GM19468 (cell line): Measurements from ENCODE around the gene CEP295NL.
"Not testable (repeated sequence)": the region's sequence is repeated elsewhere in the genome, so short reads cannot be mapped to it uniquely, and the experiment has no call there.

Experiments used
- ATAC-seq: cut with Tn5 transposase; IDR thresholded peaks from one replicate; pipeline ENCODE4 v1.9.1; 2021; ENCODE audit warnings: mild to moderate bottlenecking, moderate library complexity, moderate number of reproducible peaks; ENCODE audit not compliant: unreplicated experiment; ENCODE audit errors: extremely low read depth

CEP295NL gene

DNA sequence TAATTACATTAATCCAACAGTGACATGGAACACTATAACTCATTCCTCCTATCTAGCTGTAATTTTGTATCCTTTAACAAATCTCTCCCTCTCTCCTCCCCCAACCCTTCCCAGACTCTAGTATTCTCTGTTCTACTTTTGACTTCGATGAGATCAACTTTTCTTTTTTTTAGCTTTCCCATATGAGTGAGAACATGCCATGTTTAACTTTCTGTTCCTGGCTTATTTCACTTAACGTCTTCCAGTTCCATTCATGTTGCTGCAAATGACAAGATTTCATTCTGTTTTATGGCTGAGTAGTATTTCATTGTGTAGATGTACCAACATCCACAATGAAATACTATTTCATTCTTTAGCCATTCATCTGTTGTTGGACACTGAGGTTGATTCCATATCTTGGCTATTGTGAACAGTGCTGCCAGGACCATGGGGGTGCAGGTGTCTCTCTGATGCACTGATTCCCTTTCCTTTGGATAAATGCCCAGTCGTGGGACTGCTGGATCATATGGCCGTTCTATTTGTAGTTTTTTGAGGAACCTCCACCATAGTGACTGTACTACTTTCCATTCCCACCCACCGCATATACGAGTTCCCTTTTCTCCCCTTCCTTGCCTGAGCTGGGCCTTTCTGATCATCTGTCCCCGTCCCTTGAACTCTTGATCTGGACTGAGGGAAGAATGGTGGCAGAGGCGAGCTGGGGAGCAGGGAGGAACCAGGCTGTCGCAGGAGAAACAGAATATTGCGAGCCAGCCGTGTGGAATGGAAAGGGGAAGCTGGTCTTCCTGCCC is 7.7 kb upstream of the CEP295NL start:
- no peak for ATAC-seq

- ATAC-seq = no peak
These were observed 5.4 kb upstream of the CEP295NL start for GRCh38 chr17:78908426-78908825.

- no peak for ATAC-seq
These were observed 2.5 kb upstream of the CEP295NL start for GRCh38 chr17:78905541-78905940.

DNA sequence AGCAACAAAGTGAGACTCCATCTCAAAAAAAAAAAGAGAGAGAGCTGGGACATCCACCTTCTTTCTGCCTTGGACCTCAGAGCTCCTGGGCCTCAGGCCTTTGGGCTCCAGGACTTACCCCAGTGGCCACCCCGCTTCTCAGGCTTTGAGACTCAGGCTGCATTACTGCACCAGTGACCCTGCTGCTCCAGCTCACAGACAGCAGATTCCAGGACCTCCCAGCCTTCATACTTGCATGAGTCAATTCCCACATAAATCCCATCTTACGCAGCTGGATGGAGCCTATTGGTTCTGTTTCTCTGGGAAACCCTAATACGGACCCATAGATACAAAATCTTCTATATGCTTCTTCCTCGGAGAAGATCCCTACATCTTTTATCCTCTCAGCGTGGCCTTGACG is 2.1 kb upstream of the CEP295NL start:
- ATAC-seq = no peak

DNA sequence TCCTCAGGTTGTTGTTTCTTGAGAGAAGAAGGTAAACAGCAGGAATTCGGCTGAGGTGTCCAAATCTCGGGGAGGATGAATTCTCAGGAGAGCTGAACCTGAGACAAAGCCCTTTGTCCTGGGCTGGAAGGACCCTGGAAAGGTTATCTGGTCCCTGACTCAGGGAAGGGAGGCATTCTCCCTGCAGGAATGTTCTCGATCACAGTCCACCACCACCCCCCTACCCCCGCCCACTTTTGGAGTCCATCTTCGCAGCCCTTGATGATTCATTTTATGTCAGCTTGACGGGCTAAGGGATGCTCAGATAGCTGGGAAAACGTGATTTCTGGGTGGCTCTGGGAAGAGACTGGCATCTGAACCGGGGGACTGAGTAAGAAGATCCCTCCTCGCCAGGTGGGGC is 1.4 kb upstream of the CEP295NL start:
- ATAC-seq = no peak

GRCh38 chr17:78902231-78902630 is 770 bp downstream of the CEP295NL start:
- ATAC-seq = not testable (repeated sequence)

- no peak for ATAC-seq
These were observed 1.2 kb downstream of the CEP295NL start for GRCh38 chr17:78901806-78902205.

DNA sequence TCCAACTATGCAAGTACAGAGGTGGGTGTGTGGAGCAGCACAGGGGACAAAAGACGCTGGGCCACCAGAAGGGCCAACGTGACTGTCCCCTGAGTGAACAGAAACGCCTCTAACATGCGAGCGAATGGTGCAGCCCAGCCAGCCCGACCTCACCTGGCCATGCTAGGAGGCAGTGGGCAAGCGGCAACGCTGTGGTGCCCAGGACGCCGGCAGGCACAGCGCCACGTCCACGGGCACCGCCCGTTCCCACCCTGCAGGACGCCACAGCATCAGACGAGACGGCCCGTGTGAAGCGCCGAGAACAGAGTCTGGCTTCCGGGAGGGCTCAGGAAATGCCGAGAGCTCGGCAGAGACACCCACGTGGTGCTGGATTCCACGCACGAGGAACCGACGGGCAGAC is 2.2 kb downstream of the CEP295NL start:
- no peak for ATAC-seq

- no peak for ATAC-seq
These were observed 3.4 kb downstream of the CEP295NL start for GRCh38 chr17:78899361-78900260.

GRCh38 chr17:78898947-78899346 is 4.1 kb downstream of the CEP295NL start:
- no peak for ATAC-seq

- no peak for ATAC-seq
These were observed 4.7 kb downstream of the CEP295NL start for GRCh38 chr17:78898075-78898836.

DNA sequence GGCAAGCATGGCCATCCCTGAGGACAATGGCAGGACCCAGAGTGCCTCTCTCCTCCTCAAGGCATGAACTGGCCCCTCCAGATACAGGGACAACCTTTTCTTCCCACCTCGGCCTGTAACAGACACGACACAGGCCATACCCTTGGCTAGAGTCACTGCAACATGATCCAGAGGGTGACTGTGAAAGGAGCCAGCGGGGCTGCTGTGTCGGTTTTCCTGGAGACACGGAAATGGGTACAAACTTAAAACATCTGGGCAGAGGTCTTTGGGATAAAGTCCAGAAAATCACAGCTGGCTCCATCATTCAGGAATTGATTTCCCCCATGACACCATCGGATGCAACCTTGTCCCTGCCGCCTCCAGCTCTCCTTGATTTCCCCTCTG is 5.3 kb downstream of the CEP295NL start:
- no peak for ATAC-seq

- no peak for ATAC-seq
These were observed 6.0 kb downstream of the CEP295NL start for GRCh38 chr17:78896834-78897663.

DNA sequence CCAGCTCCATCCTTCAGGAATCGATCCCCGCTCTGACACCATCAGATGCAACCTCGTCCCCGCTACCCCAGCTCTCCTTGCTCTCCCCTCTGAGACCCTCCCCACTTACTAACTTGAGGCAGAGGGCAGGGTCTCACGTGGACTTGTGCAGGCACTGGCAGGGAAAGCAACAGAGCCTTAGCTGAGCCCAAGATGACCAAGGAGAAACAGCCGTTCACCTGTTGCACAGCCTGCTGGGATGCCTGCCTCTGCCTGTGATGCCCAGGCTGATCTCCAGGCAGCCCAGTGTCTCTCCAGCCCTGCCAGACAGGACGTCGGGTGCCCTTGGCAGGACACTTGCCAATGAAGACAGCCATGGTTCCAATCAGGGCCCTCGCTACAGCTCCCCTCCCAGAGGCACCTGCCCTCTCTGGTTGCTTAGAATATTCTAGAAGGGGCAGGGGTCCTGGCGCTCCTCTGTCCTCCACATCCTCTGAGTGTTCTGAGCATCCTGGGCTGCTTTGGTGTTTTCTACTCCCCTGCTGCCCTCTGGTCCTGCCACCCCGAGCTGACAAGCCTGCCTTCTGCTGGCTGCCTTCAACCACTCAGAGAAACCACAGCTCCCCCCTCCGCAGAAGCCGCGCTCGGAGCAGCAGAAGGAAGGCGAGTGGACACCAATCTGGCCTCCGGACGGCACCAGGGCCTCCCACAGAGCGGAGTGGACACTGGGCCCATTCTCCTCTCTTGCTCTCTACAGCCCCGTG is 6.7 kb downstream of the CEP295NL start:
- ATAC-seq = no peak

- ATAC-seq = no peak
These were observed 7.7 kb downstream of the CEP295NL start for GRCh38 chr17:78895322-78895721.

GRCh38 chr17:78893684-78894083 is 9.3 kb downstream of the CEP295NL start:
- ATAC-seq = no peak

DNA sequence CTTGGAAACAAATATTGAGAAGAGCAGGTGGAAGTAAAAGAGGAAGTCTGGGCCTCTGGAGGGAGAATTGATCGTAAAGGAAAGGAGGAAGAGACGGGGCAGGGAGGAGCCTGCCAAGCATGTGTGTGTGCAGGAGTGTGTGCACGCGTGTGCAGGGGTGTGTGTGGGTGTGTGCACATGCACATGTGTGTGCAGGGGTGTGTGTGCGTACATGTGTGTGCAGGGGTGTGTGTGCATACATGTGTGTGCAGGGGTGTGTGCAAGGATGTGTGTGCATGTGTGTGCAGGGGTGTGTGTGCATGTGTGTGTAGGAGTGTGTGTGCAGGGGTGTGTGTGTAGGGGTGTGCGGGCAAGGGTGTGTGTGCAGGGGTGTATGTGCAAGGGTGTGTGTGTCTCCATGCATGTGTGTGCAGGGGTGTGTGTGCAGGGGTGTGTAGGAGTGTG is 10.0 kb downstream of the CEP295NL start:
- ATAC-seq = no peak

DNA sequence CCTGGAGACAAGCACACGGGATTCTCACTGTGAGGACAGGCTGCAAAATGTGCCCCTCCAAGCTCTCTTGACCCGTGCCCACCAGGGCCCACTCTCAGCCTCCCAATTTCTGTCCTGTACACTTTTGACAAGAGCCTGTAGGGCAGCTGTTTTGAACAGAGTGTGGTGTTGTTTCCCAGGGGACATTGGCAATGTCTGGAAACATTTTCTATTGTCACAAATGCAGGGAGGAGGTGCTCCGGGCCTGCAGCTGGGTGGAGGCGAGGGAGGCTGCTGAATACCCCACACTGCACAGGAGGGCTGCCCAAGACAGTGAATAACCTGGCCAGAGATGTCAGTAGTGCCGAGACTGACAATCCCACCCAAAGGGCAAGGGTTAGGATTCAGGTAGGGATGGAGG is 10.5 kb downstream of the CEP295NL start:
- no peak for ATAC-seq

GRCh38 chr17:78892062-78892456 is 10.9 kb downstream of the CEP295NL start:
- ATAC-seq = no peak
